Measurements from ENCODE around the gene LMO4.

LMO4 gene

DNA sequence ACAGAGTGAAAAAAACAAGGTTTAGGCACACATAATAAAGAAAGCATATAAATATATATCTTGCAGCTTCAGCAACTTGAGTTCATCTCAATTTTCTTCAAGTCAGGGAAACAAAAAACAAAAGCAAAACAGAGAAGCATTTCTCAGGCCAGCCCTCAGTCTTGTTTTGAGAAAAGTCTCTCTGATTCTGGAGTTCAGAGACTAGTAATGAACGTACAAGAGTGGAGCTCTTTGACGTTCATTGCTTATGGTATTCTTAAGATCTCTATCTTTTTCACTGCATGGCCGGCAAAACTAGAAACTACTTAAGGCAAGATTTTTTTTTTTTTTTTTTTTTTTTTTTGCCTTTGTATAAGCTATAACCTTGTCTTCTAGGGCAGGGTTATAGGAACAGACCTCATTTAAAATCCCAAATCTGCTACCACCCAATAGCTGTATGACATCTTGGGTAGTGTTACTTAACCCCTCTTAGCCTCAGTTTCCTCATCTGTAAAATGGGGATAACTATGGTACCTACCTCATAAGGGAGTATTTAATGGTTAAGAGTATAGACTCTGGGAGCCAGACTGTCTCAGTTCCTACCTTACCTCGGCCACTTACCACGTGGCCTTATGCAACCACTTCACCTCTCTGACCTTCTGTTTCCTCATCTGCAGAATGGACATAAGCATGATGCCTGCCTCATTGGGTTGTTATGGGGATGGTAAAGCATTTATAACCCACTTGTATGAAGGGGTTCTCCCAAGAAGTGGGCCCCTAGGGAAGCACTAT lies 33.6 kb downstream of the LMO4 start:
- TF ChIP-seq EZH2phosphoT487 (IDR thresholded peaks at IDR 0.05; ENCODE audit: borderline replicate concordance, low read length): no peak
- TF ChIP-seq, protein P1, sequence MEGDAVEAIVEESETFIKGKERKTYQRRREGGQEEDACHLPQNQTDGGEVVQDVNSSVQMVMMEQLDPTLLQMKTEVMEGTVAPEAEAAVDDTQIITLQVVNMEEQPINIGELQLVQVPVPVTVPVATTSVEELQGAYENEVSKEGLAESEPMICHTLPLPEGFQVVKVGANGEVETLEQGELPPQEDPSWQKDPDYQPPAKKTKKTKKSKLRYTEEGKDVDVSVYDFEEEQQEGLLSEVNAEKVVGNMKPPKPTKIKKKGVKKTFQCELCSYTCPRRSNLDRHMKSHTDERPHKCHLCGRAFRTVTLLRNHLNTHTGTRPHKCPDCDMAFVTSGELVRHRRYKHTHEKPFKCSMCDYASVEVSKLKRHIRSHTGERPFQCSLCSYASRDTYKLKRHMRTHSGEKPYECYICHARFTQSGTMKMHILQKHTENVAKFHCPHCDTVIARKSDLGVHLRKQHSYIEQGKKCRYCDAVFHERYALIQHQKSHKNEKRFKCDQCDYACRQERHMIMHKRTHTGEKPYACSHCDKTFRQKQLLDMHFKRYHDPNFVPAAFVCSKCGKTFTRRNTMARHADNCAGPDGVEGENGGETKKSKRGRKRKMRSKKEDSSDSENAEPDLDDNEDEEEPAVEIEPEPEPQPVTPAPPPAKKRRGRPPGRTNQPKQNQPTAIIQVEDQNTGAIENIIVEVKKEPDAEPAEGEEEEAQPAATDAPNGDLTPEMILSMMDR (IDR thresholded peaks at IDR 0.05; ENCODE audit: low read depth, low read length, poor library complexity, severe bottlenecking): no peak
- H3K9me3 ChIP-seq (ENCODE audit: control insufficient read depth, insufficient read depth, low read length): no peaks in the 10 kb centered on the region
- H3K4me3 ChIP-seq (ENCODE audit: low read length): no peak overlapping the region
- H3K79me2 ChIP-seq (ENCODE audit: control insufficient read depth, low read length): no peaks in the 10 kb centered on the region
- H3K27ac ChIP-seq (ENCODE audit: low read depth, low read length): no peak overlapping the region
- H3K36me3 ChIP-seq (ENCODE audit: control insufficient read depth, low read length): no peaks in the 10 kb centered on the region
- H3F3A ChIP-seq (ENCODE audit: control insufficient read depth, insufficient read depth): no peaks in the 10 kb centered on the region
- no peak overlapping the region for H3K4me2 ChIP-seq (ENCODE audit: low read length)
- H4K20me1 ChIP-seq (ENCODE audit: control insufficient read depth, insufficient read depth, low read depth, low read length): no peaks in the 10 kb centered on the region
- H3K9me2 ChIP-seq (replicated peaks; ENCODE audit: control insufficient read depth, low read length): no peaks in the 10 kb centered on the region
- no peaks in the 10 kb centered on the region for H3K4me1 ChIP-seq (ENCODE audit: control insufficient read depth, low read length)
- no peaks in the 10 kb centered on the region for H3K27me3 ChIP-seq (ENCODE audit: control insufficient read depth, low read length)

DNA sequence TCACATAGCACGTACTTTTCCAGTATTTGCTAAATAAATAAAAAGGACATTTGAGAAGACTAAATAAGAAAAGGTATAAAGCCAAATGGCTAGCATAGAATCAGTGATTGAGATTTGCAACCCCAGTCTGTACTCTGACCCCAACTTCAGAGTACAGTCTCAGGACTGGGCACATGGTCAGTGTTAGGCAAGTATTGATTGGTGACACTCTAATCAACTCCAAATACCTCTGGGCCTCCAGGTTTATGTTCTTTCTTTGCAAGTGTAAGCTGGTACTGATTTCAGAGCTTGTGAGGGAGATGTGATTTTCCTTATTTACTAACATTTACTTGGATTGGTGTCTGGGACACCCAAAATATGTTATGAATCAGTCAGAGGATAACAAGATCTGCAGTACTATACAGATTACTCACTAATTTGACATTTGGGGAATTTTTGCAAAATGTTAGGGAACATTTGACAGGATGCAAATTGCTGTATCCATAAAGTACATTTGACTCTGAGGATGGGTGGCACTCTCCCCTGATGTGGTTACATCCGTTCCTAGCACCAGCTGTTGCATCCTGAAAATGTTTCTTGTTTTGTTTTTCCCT lies 34.2 kb downstream of the LMO4 start:
- H3K36me3 ChIP-seq (ENCODE audit: control insufficient read depth, low read length): no peaks in the 10 kb centered on the region
- no peak overlapping the region for H3K4me3 ChIP-seq (ENCODE audit: low read length)
- no peaks in the 10 kb centered on the region for H3K9me3 ChIP-seq (ENCODE audit: control insufficient read depth, insufficient read depth, low read length)
- H3K4me2 ChIP-seq (ENCODE audit: low read length): no peak overlapping the region
- H3K27ac ChIP-seq (ENCODE audit: low read depth, low read length): no peak overlapping the region
- no peaks in the 10 kb centered on the region for H3F3A ChIP-seq (ENCODE audit: control insufficient read depth, insufficient read depth)
- no peaks in the 10 kb centered on the region for H3K27me3 ChIP-seq (ENCODE audit: control insufficient read depth, low read length)
- no peaks in the 10 kb centered on the region for H3K4me1 ChIP-seq (ENCODE audit: control insufficient read depth, low read length)
- TF ChIP-seq, protein P1 (IDR thresholded peaks at IDR 0.05; ENCODE audit: low read depth, low read length, poor library complexity, severe bottlenecking): no peak
- TF ChIP-seq EZH2phosphoT487 (IDR thresholded peaks at IDR 0.05; ENCODE audit: borderline replicate concordance, low read length): no peak
- H3K9me2 ChIP-seq (replicated peaks; ENCODE audit: control insufficient read depth, low read length): no peaks in the 10 kb centered on the region
- no peaks in the 10 kb centered on the region for H4K20me1 ChIP-seq (ENCODE audit: control insufficient read depth, insufficient read depth, low read depth, low read length)
- H3K79me2 ChIP-seq (ENCODE audit: control insufficient read depth, low read length): no peaks in the 10 kb centered on the region

DNA sequence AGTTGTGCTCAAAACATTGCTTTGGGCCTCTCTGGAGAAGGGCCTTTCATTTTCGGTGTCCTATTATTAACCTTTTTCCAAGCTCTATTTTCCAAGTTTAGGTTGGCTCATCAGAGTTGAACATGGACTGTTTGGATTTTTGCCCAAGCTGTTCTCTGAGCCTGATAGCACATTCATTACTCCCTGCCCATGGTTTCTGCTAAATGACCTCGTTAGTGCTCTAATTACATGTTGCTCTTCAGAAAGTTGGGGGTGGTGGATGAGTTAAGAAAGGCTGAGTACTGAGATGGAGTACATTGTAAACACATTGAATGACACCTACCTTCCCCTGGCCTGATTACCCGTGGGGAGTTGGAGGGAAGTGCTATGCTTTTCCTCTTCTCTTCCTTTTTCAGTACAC lies 38.9 kb downstream of the LMO4 start:
- no peak overlapping the region for H3K27ac ChIP-seq (ENCODE audit: low read depth, low read length)
- no peak overlapping the region for H3K4me2 ChIP-seq (ENCODE audit: low read length)
- TF ChIP-seq EZH2phosphoT487 (IDR thresholded peaks at IDR 0.05; ENCODE audit: borderline replicate concordance, low read length): no peak
- TF ChIP-seq, protein P1 (IDR thresholded peaks at IDR 0.05; ENCODE audit: low read depth, low read length, poor library complexity, severe bottlenecking): no peak
- H3K9me2 ChIP-seq (replicated peaks; ENCODE audit: control insufficient read depth, low read length): no peaks in the 10 kb centered on the region
- no peaks in the 10 kb centered on the region for H3K79me2 ChIP-seq (ENCODE audit: control insufficient read depth, low read length)
- H3K4me3 ChIP-seq (ENCODE audit: low read length): no peak overlapping the region
- H3K4me1 ChIP-seq (ENCODE audit: control insufficient read depth, low read length): no peaks in the 10 kb centered on the region
- H4K20me1 ChIP-seq (ENCODE audit: control insufficient read depth, insufficient read depth, low read depth, low read length): no peaks in the 10 kb centered on the region
- H3K27me3 ChIP-seq (ENCODE audit: control insufficient read depth, low read length): no peaks in the 10 kb centered on the region
- no peaks in the 10 kb centered on the region for H3K36me3 ChIP-seq (ENCODE audit: control insufficient read depth, low read length)
- no peaks in the 10 kb centered on the region for H3K9me3 ChIP-seq (ENCODE audit: control insufficient read depth, insufficient read depth, low read length)
- no peaks in the 10 kb centered on the region for H3F3A ChIP-seq (ENCODE audit: control insufficient read depth, insufficient read depth)

Measured in DOHH2 (cell line).